ENCODE results near the gene ZNF497.

ZNF497 gene

GRCh38 chr19:58395220-58395978, 32.8 kb upstream of the ZNF497 start, which contains the start of gene RNF225:
Gene RNF225, plus strand, starts transcription at chr19:58395656. Its CDS starts 434 bp downstream, at chr19:58396090.
- no peak within 1 kb of the TSS for H2AFZ ChIP-seq (ENCODE audit: low read depth, low read length, severe bottlenecking)
- peaks cover 5% of the 10 kb centered on the region; the same call in 1 of the 2 replicates for H3F3A ChIP-seq (ENCODE audit: insufficient read depth)

GRCh38 chr19:58394821-58395219, 32.3 kb upstream of the ZNF497 start:
- no peak overlapping the region for H2AFZ ChIP-seq (ENCODE audit: low read depth, low read length, severe bottlenecking)
- H3K27me3 ChIP-seq (ENCODE audit: low read length), result no peaks in the 10 kb centered on the region
- no peak overlapping the region for H3K4me2 ChIP-seq (ENCODE audit: low read depth, low read length, poor library complexity, severe bottlenecking)
- no peak overlapping the region for H3K9ac ChIP-seq (ENCODE audit: low read length)
- H3K27ac ChIP-seq (ENCODE audit: low read depth, low read length), result no peak overlapping the region
- no peak overlapping the region for H3K4me3 ChIP-seq (ENCODE audit: insufficient read depth, low read length, poor library complexity, severe bottlenecking)
- H3K36me3 ChIP-seq (ENCODE audit: low read length), result peaks cover 11% of the 10 kb centered on the region; the same call in 1 of the 2 replicates
- peaks cover 18% of the 10 kb centered on the region; the same call in 1 of the 2 replicates for H4K20me1 ChIP-seq (ENCODE audit: low read depth, low read length)
- no peaks in the 10 kb centered on the region for H3K9me2 ChIP-seq (replicated peaks; ENCODE audit: insufficient read depth, low read length)
- peaks cover 18% of the 10 kb centered on the region for H3K79me2 ChIP-seq (ENCODE audit: insufficient read depth, low read length)
- peaks cover 5% of the 10 kb centered on the region; the same call in 1 of the 2 replicates for H3F3A ChIP-seq (ENCODE audit: insufficient read depth)
- TF ChIP-seq CTCF (IDR thresholded peaks at IDR 0.05; ENCODE audit: insufficient read depth, low read length, poor library complexity, severe bottlenecking) (no peak), EZH2phosphoT487 (conservative IDR thresholded peaks at IDR 0.05; ENCODE audit: low read length) (no peak)
- H3K9me3 ChIP-seq (ENCODE audit: insufficient read depth, low read length), result no peaks in the 10 kb centered on the region

More at GRCh38 chr19:58395220-58395978, 32.8 kb upstream of the ZNF497 start, which contains the start of gene RNF225:
- Histone ChIP-seq H3K4me2 (ENCODE audit: low read depth, low read length, poor library complexity, severe bottlenecking) (no peak within 1 kb of the TSS), H3K79me2 (ENCODE audit: insufficient read depth, low read length) (peaks cover 13% of the 10 kb centered on the region), H3K9me3 (ENCODE audit: insufficient read depth, low read length) (no peaks in the 10 kb centered on the region), H4K20me1 (ENCODE audit: low read depth, low read length) (peaks cover 18% of the 10 kb centered on the region; the same call in 1 of the 2 replicates), H3K9me2 (replicated peaks; ENCODE audit: insufficient read depth, low read length) (no peaks in the 10 kb centered on the region), H3K9ac (ENCODE audit: low read length) (no peak within 1 kb of the TSS), H3K4me3 (ENCODE audit: insufficient read depth, low read length, poor library complexity, severe bottlenecking) (no peak within 1 kb of the TSS), H3K27ac (ENCODE audit: low read depth, low read length) (no peak within 1 kb of the TSS), H3K36me3 (ENCODE audit: low read length) (peaks cover 11% of the 10 kb centered on the region; the same call in 1 of the 2 replicates), H3K27me3 (ENCODE audit: low read length) (no peaks in the 10 kb centered on the region)
- TF ChIP-seq EZH2phosphoT487 (conservative IDR thresholded peaks at IDR 0.05; ENCODE audit: low read length), result no peak
- TF ChIP-seq CTCF (IDR thresholded peaks at IDR 0.05; ENCODE audit: insufficient read depth, low read length, poor library complexity, severe bottlenecking), result no peak

- Histone ChIP-seq H3K79me2 (ENCODE audit: insufficient read depth, low read length) (peaks cover 27% of the 10 kb centered on the region), H3K36me3 (ENCODE audit: low read length) (peaks cover 18% of the 10 kb centered on the region), H3K27me3 (ENCODE audit: low read length) (no peaks in the 10 kb centered on the region), H3K4me2 (ENCODE audit: low read depth, low read length, poor library complexity, severe bottlenecking) (no peak overlapping the region), H3K27ac (ENCODE audit: low read depth, low read length) (no peak overlapping the region), H3K4me3 (ENCODE audit: insufficient read depth, low read length, poor library complexity, severe bottlenecking) (no peak overlapping the region), H3K9me2 (replicated peaks; ENCODE audit: insufficient read depth, low read length) (no peaks in the 10 kb centered on the region), H4K20me1 (ENCODE audit: low read depth, low read length) (peaks cover 24% of the 10 kb centered on the region), H3K9ac (ENCODE audit: low read length) (no peak overlapping the region), H3K9me3 (ENCODE audit: insufficient read depth, low read length) (no peaks in the 10 kb centered on the region), H2AFZ (ENCODE audit: low read depth, low read length, severe bottlenecking) (no peak overlapping the region), H3F3A (ENCODE audit: insufficient read depth) (peaks cover 5% of the 10 kb centered on the region; the same call in 1 of the 2 replicates)
- TF ChIP-seq CTCF (IDR thresholded peaks at IDR 0.05; ENCODE audit: insufficient read depth, low read length, poor library complexity, severe bottlenecking) (no peak), EZH2phosphoT487 (conservative IDR thresholded peaks at IDR 0.05; ENCODE audit: low read length) (no peak)
These were observed 31.1 kb upstream of the ZNF497 start for GRCh38 chr19:58393725-58394033.

Measured in SU-DHL-6 (cell line).